OCI-LY3 (cell line): Measurements from ENCODE around the gene CDCA7.
A peak's percentile ranks its signal among the peaks of the same experiment; 100 is the strongest.

ENCODE experiments used
- EZH2phosphoT487 ChIP-seq: fragments of 200-600 bp; shearing (Covaris generic); IDR thresholded peaks from 2 replicates; pipeline ENCODE4 v1.6.1; 2018; ENCODE audit warnings: antibody characterized with exemption, mixed run types, low read depth
- TF ChIP-seq, protein P1 (sequence below): fragments of 200-600, 300-600 bp; sonication (generic); IDR thresholded peaks from 2 replicates; pipeline ENCODE4 v1.5.1; 2014; ENCODE audit warnings: antibody characterized with exemption, low read length, low read depth

DNA sequence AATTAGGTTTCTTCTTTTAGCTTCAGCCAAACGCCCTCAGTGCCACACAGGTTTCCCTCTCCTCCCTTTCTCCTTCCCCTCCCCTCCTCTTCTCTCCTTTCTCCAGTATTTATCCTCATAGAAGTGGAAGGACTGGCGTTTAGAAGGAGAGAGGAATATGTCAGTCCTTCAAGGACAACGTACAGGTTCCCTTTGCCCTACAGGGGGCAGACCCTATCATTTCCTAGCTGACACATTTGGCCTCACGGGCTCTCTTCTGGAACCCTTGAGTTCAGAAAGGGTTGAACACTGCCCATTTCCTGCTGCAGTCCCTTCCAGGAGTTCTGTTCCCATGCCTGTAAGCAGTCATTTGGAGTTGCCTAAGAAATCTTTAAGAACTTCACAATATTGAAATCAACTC is 46.1 kb downstream of the CDCA7 start:
- TF ChIP-seq, protein P1, sequence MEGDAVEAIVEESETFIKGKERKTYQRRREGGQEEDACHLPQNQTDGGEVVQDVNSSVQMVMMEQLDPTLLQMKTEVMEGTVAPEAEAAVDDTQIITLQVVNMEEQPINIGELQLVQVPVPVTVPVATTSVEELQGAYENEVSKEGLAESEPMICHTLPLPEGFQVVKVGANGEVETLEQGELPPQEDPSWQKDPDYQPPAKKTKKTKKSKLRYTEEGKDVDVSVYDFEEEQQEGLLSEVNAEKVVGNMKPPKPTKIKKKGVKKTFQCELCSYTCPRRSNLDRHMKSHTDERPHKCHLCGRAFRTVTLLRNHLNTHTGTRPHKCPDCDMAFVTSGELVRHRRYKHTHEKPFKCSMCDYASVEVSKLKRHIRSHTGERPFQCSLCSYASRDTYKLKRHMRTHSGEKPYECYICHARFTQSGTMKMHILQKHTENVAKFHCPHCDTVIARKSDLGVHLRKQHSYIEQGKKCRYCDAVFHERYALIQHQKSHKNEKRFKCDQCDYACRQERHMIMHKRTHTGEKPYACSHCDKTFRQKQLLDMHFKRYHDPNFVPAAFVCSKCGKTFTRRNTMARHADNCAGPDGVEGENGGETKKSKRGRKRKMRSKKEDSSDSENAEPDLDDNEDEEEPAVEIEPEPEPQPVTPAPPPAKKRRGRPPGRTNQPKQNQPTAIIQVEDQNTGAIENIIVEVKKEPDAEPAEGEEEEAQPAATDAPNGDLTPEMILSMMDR, result peak; percentile 61
- 0 out of 2 replicates have a peak, but pooled peaks have one; percentile 37 for TF ChIP-seq EZH2phosphoT487
